Naive thymus-derived CD8-positive, alpha-beta T cell (primary cell): ENCODE measurements around the gene SLC25A20. TPM values are rescaled to one million over a fixed set of nuclear protein-coding genes. Genes with fewer than 3 reads are reported as not detected.
"Not testable (repeated sequence)": the region's sequence is repeated elsewhere in the genome, so short reads cannot be mapped to it uniquely, and the experiment has no call there.

ENCODE experiments used
- ATAC-seq, 2 donors: fragments of 150-1000 bp; cut with Tn5 transposase in 1 of 2; sonication (Bioruptor Pico), chemical (Tn5 transposase) in 1 of 2; 1 replicate in 1 of 2; 2 replicates in 1 of 2; pipeline ENCODE4 v1.10.0; 2021; ENCODE audit warnings: mild to moderate bottlenecking in 2 of 2, moderate library complexity in 2 of 2
- POLR2A ChIA-PET: fragments of 350-600 bp; sonication (Branson Sonifier 250); formaldehyde crosslinking; loops from one replicate; lab custom pipeline; 2021; ENCODE audit warnings: antibody characterized with exemption; lab: Charles Lee
- DNase-seq, 10 donors: peaks; one replicate each; pipeline versions ENCODE4 v3.0.0 to v3.0.0-alpha.2; 2020 to 2022
- H3K27ac Mint-ChIP-seq, 10 donors: one replicate each; pipeline ENCODE4 v1.8.0; 2020 to 2022; ENCODE audit warnings: mild to moderate bottlenecking in 10 of 10, mixed read lengths in 10 of 10, moderate library complexity in 4 of 10, inconsistent platforms in 1 of 10
- H3K27me3 Mint-ChIP-seq, 5 donors: one replicate each; pipeline ENCODE4 v1.8.0; 2021 to 2022; ENCODE audit warnings: mixed read lengths in 5 of 5
- H3K36me3 Mint-ChIP-seq, 3 donors: one replicate each; pipeline ENCODE4 v1.8.0; 2020 to 2022; ENCODE audit warnings: mixed read lengths in 3 of 3, mild to moderate bottlenecking in 2 of 3, inconsistent platforms in 1 of 3
- H3K4me1 Mint-ChIP-seq, 4 donors: one replicate each; pipeline ENCODE4 v1.8.0; 2021 to 2022; ENCODE audit warnings: mixed read lengths in 4 of 4
- H3K4me3 Mint-ChIP-seq, 10 donors: one replicate each; pipeline ENCODE4 v1.8.0; 2020 to 2022; ENCODE audit warnings: mild to moderate bottlenecking in 10 of 10, mixed read lengths in 10 of 10, moderate library complexity in 6 of 10, inconsistent platforms in 1 of 10
- H3K9me3 Mint-ChIP-seq, 9 donors: one replicate each; pipeline ENCODE4 v1.8.0; 2020 to 2022; ENCODE audit warnings: mixed read lengths in 9 of 9, mild to moderate bottlenecking in 3 of 9, inconsistent platforms in 1 of 9, moderate library complexity in 1 of 9
- polyA plus RNA-seq, 3 donors: library from polyadenylated mRNA; unstranded; fragments of 300-500 nt; fragmentation: Illumina TruSeq; gene quantifications; one replicate each; pipeline ENCODE4 v1.2.3, GENCODE V29; 2021
- total RNA-seq, 8 experiments: library from RNA in 2 of 8; stranded (reverse) in 2 of 8; gene quantifications; one replicate each; pipeline ENCODE4 v1.2.3 and lab custom pipeline; 2021 to 2026

SLC25A20 gene
- total and polyA plus RNA-seq, 5 experiments from 2014 or later, result 10.5 to 44.6 (median 13.7) TPM

GRCh38 chr3:48927928-48928327 is 29.2 kb upstream of the SLC25A20 start:
- POLR2A ChIA-PET, result interaction anchor here (0.9 kb wide), 1 partner anchor 10 kb away, joined by 4 read pairs; no protein-coding TSS in a partner anchor
- Mint-ChIP-seq H3K4me1 (peaks cover 33 to 71% (median 62%) of the 10 kb centered on the region in 4 donors), H3K4me3 (peak overlapping the region in 3 of 10 donors; percentile 15 to 46 (median 39)), H3K27ac (peak overlapping the region in 1 of 10 donors; percentile 37), H3K36me3 (peaks cover 14 to 86% (median 26%) of the 10 kb centered on the region in 3 donors), H3K9me3 (no peaks in the 10 kb centered on the region), H3K27me3 (no peaks in the 10 kb centered on the region)
- DNase-seq, result no peak
- ATAC-seq, result no peak

- Mint-ChIP-seq H3K36me3 (peaks cover 14 to 82% (median 22%) of the 10 kb centered on the region in 3 donors), H3K4me3 (peak overlapping the region in 9 of 10 donors; percentile 8 to 71 (median 45)), H3K4me1 (peaks cover 27 to 65% (median 56%) of the 10 kb centered on the region in 4 donors), H3K27me3 (no peaks in the 10 kb centered on the region), H3K27ac (peak overlapping the region in 9 of 10 donors; percentile 21 to 81 (median 63)), H3K9me3 (no peaks in the 10 kb centered on the region)
- ATAC-seq (no peak), DNase-seq (no peak)
- POLR2A ChIA-PET, result no interaction called here
These were observed 28.0 kb upstream of the SLC25A20 start for GRCh38 chr3:48926425-48927392.

- Mint-ChIP-seq H3K4me3 (peak overlapping the region; percentile 87 to 99 (median 96)), H3K4me1 (peaks cover 11 to 39% (median 28%) of the 10 kb centered on the region in 4 donors), H3K27ac (peak overlapping the region; percentile 73 to 100 (median 99)), H3K9me3 (no peaks in the 10 kb centered on the region), H3K36me3 (peaks cover 0 to 22% (median 3%) of the 10 kb centered on the region in 3 donors), H3K27me3 (no peaks in the 10 kb centered on the region)
- DNase-seq, result peak; percentile 36 to 73 (median 62)
- ATAC-seq, result peak; percentile 52
- POLR2A ChIA-PET, result interaction anchor here (0.6 to 3.5 kb wide), 20 partner anchors 10 to 1057 kb away, joined by 3 to 50 read pairs (median 4); partner anchors contain the start of genes CELSR3, IP6K2, NDUFAF3 and P4HTM
These were observed 20.8 kb upstream of the SLC25A20 start for GRCh38 chr3:48919215-48920138.

GRCh38 chr3:48918388-48919214 is 19.9 kb upstream of the SLC25A20 start, which contains the start of gene ARIH2:
ARIH2 (plus strand) TSS chr3:48918842; CDS start chr3:48927559, 8,717 bp downstream.
- H3K9me3 Mint-ChIP-seq, result no peaks in the 10 kb centered on the region
- POLR2A ChIA-PET, result interaction anchor here (0.7 to 3.5 kb wide), 16 partner anchors 9 to 493 kb away, joined by 3 to 50 read pairs (median 4); partner anchors contain the start of genes CELSR3, IMPDH2, IP6K2 and NDUFAF3
- peak within 1 kb of the TSS; percentile 93 to 99 (median 96) for H3K4me3 Mint-ChIP-seq

GRCh38 chr3:48915296-48915695 is 16.6 kb upstream of the SLC25A20 start:
- POLR2A ChIA-PET, result interaction anchor here (0.6 kb wide), 1 partner anchor 97 kb away, joined by 3 read pairs; no protein-coding TSS in a partner anchor
- peak overlapping the region in 4 of 10 donors; percentile 16 to 68 (median 33) for H3K4me3 Mint-ChIP-seq
- no peaks in the 10 kb centered on the region for H3K27me3 Mint-ChIP-seq
- H3K36me3 Mint-ChIP-seq, result peaks cover 0 to 3% (median 3%) of the 10 kb centered on the region in 3 donors
- ATAC-seq (no peak), DNase-seq (no peak)
- peak overlapping the region in 9 of 10 donors; percentile 11 to 90 (median 80) for H3K27ac Mint-ChIP-seq
- H3K4me1 Mint-ChIP-seq, result peaks cover 7 to 26% (median 17%) of the 10 kb centered on the region in 4 donors
- H3K9me3 Mint-ChIP-seq, result no peaks in the 10 kb centered on the region

More at GRCh38 chr3:48918388-48919214, 19.9 kb upstream of the SLC25A20 start, which contains the start of gene ARIH2:
- peaks cover 0 to 15% (median 3%) of the 10 kb centered on the region in 3 donors for H3K36me3 Mint-ChIP-seq
- DNase-seq, result peak; percentile 82 to 93 (median 87)
- ATAC-seq, result peak; percentile 81 to 83
- H3K27me3 Mint-ChIP-seq, result no peaks in the 10 kb centered on the region
- H3K27ac Mint-ChIP-seq, result peak within 1 kb of the TSS; percentile 96 to 100 (median 99)
- H3K4me1 Mint-ChIP-seq, result peaks cover 11 to 36% (median 26%) of the 10 kb centered on the region in 4 donors

- not testable (repeated sequence) for H3K4me1 Mint-ChIP-seq, H3K4me3 Mint-ChIP-seq, H3K27ac Mint-ChIP-seq, H3K9me3 Mint-ChIP-seq, H3K27me3 Mint-ChIP-seq, DNase-seq, H3K36me3 Mint-ChIP-seq, ATAC-seq
- POLR2A ChIA-PET, result interaction anchor here (1.4 kb wide), 1 partner anchor 8 kb away, joined by 5 read pairs; the partner anchor contains the start of gene SLC25A20
These were observed 8.3 kb upstream of the SLC25A20 start for GRCh38 chr3:48907026-48907425.

GRCh38 chr3:48899273-48899672 is 591 bp upstream of the SLC25A20 start:
- Mint-ChIP-seq H3K4me3 (peak overlapping the region; percentile 92 to 97 (median 95)), H3K9me3 (no peaks in the 10 kb centered on the region), H3K27me3 (no peaks in the 10 kb centered on the region), H3K36me3 (no peaks in the 10 kb centered on the region), H3K4me1 (peaks cover 16 to 59% (median 47%) of the 10 kb centered on the region in 4 donors), H3K27ac (peak overlapping the region; percentile 83 to 97 (median 95))
- POLR2A ChIA-PET, result interaction anchor here (0.6 to 3.7 kb wide), 10 partner anchors 7 to 183 kb away, joined by 3 to 50 read pairs (median 5); partner anchors contain the start of genes ARIH2, IP6K2 and PRKAR2A
- ATAC-seq (peak; percentile 30 to 31), DNase-seq (peak in 7 of 10 donors; percentile 8 to 50 (median 24))

GRCh38 chr3:48897460-48898376 is 964 bp downstream of the SLC25A20 start:
- peak in 2 of 10 donors; percentile 1 to 4 for DNase-seq
- Mint-ChIP-seq H3K27me3 (no peaks in the 10 kb centered on the region), H3K27ac (peak overlapping the region; percentile 83 to 97 (median 95)), H3K4me3 (peak overlapping the region; percentile 92 to 97 (median 95)), H3K36me3 (no peaks in the 10 kb centered on the region), H3K9me3 (no peaks in the 10 kb centered on the region), H3K4me1 (peaks cover 16 to 53% (median 45%) of the 10 kb centered on the region in 4 donors)
- peak; percentile 6 to 26 for ATAC-seq
- POLR2A ChIA-PET, result interaction anchor here (0.6 to 3.7 kb wide), 11 partner anchors 9 to 573 kb away, joined by 3 to 50 read pairs (median 6); partner anchors contain the start of genes ARIH2, IP6K2 and PRKAR2A

GRCh38 chr3:48896936-48897335 is 1.7 kb downstream of the SLC25A20 start:
- H3K9me3 Mint-ChIP-seq, result no peaks in the 10 kb centered on the region
- peak overlapping the region in 9 of 10 donors; percentile 13 to 96 (median 62) for H3K4me3 Mint-ChIP-seq
- POLR2A ChIA-PET, result interaction anchor here (0.6 to 3.7 kb wide), 7 partner anchors 11 to 274 kb away, joined by 4 to 50 read pairs (median 7); partner anchors contain the start of genes ARIH2, IP6K2 and PRKAR2A
- DNase-seq, result no peak
- ATAC-seq, result no peak
- H3K36me3 Mint-ChIP-seq, result peaks cover 0 to 3% (median 0%) of the 10 kb centered on the region in 3 donors
- H3K4me1 Mint-ChIP-seq, result peaks cover 16 to 56% (median 46%) of the 10 kb centered on the region in 4 donors
- H3K27me3 Mint-ChIP-seq, result no peaks in the 10 kb centered on the region
- peak overlapping the region in 9 of 10 donors; percentile 35 to 93 (median 88) for H3K27ac Mint-ChIP-seq
